GM12891 (cell line): ENCODE data around the gene PTPRG.

Experiments used
- POLR2A ChIP-seq: IDR thresholded peaks from 2 replicates; pipeline ENCODE4 v1.6.1; 2011; ENCODE audit warnings: low read depth, low read length, control low read depth
- POLR2AphosphoS5 ChIP-seq: IDR thresholded peaks from 2 replicates; pipeline ENCODE4 v1.6.1; 2011; ENCODE audit warnings: low read depth, low read length, control low read depth
- POU2F2 ChIP-seq: IDR thresholded peaks from 2 replicates; pipeline ENCODE4 v1.6.1; 2011; ENCODE audit warnings: low read depth, mild to moderate bottlenecking, control low read depth, low read length, moderate library complexity
- SPI1 ChIP-seq: IDR thresholded peaks from 2 replicates; pipeline ENCODE4 v1.6.1; 2011; ENCODE audit warnings: low read depth, low read length, control low read depth
- TAF1 ChIP-seq: IDR thresholded peaks from 2 replicates; pipeline ENCODE4 v1.6.1; 2011; ENCODE audit warnings: low read depth, low read length, control low read depth

- TF ChIP-seq POLR2AphosphoS5, result no peak
- TF ChIP-seq POLR2A, result no peak
- no peak for TF ChIP-seq TAF1
- TF ChIP-seq SPI1, result no peak
- no peak for TF ChIP-seq POU2F2
These were observed 263.3 kb downstream of the PTPRG start for GRCh38 chr3:61824553-61825135.
